Ishikawa (cell line): ENCODE results near the gene IER5L.

Experiments
- CEBPB ChIP-seq: IDR thresholded peaks from 2 replicates; pipeline ENCODE4 v1.6.1; 2012
- CREB1 ChIP-seq: IDR thresholded peaks from 2 replicates; pipeline ENCODE4 v1.6.1; 2012; ENCODE audit warnings: low read depth
- EGR1 ChIP-seq: IDR thresholded peaks from 2 replicates; pipeline ENCODE4 v1.6.1; 2012
- EP300 ChIP-seq: IDR thresholded peaks from 2 replicates; pipeline ENCODE4 v1.6.1; 2012; ENCODE audit warnings: borderline replicate concordance
- FOXM1 ChIP-seq: IDR thresholded peaks from 2 replicates; pipeline ENCODE4 v1.6.1; 2012; ENCODE audit warnings: low read depth, borderline replicate concordance
- MAX ChIP-seq: IDR thresholded peaks from 2 replicates; pipeline ENCODE4 v1.6.1; 2012
- NFIC ChIP-seq: IDR thresholded peaks from 2 replicates; pipeline ENCODE4 v1.6.1; 2012
- RAD21 ChIP-seq: IDR thresholded peaks from 2 replicates; pipeline ENCODE4 v1.6.1; 2012; ENCODE audit warnings: low read depth
- REST ChIP-seq: IDR thresholded peaks from 2 replicates; pipeline ENCODE4 v1.6.1; 2012; ENCODE audit warnings: low read depth, mild to moderate bottlenecking
- TAF1 ChIP-seq: IDR thresholded peaks from 2 replicates; pipeline ENCODE4 v1.6.1; 2012; ENCODE audit warnings: low read depth, mild to moderate bottlenecking
- TCF12 ChIP-seq: IDR thresholded peaks from 2 replicates; pipeline ENCODE4 v1.6.1; 2012; ENCODE audit warnings: low read depth
- TEAD4 ChIP-seq: IDR thresholded peaks from 2 replicates; pipeline ENCODE4 v1.6.1; 2012
- YY1 ChIP-seq: IDR thresholded peaks from 2 replicates; pipeline ENCODE4 v1.6.1; 2012; ENCODE audit warnings: low read depth
- ZBTB7A ChIP-seq: IDR thresholded peaks from 2 replicates; pipeline ENCODE4 v1.6.1; 2012; ENCODE audit warnings: low read depth
- TF ChIP-seq, protein P1 (sequence below): IDR thresholded peaks from 2 replicates; pipeline ENCODE4 v1.6.1; 2012

Gene IER5L

GRCh38 chr9:129221233-129221632, 43.2 kb upstream of the IER5L start:
- no peak for TF ChIP-seq TCF12
- no peak for TF ChIP-seq FOXM1
- no peak for TF ChIP-seq EP300
- TF ChIP-seq ZBTB7A = no peak
- no peak for TF ChIP-seq TAF1
- no peak for TF ChIP-seq REST

DNA sequence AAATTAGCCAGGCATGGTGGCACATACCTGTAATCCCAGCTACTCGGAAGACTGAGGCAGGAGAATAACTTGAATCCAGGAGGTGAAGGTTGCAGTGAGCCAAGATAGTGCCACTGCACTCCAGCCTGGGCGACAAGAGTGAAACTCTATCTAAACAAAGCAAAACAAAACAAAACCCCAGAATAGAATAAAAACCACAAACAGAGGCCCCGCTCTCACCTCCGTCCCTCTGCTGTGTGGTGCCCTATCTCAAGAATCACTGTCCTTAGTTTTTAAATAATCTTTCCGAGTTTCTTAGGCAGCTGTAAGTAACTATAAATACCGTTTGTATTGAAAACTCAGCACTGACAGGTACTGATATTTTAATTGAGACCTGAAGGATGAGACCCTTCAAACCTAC, 42.7 kb upstream of the IER5L start:
- TF ChIP-seq MAX = no peak
- TF ChIP-seq ZBTB7A = no peak
- TF ChIP-seq, protein P1, sequence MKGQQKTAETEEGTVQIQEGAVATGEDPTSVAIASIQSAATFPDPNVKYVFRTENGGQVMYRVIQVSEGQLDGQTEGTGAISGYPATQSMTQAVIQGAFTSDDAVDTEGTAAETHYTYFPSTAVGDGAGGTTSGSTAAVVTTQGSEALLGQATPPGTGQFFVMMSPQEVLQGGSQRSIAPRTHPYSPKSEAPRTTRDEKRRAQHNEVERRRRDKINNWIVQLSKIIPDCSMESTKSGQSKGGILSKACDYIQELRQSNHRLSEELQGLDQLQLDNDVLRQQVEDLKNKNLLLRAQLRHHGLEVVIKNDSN = no peak
- no peak for TF ChIP-seq REST
- TF ChIP-seq TEAD4 = no peak
- TF ChIP-seq FOXM1 = no peak
- TF ChIP-seq TCF12 = no peak
- no peak for TF ChIP-seq NFIC
- TF ChIP-seq EP300 = no peak
- no peak for TF ChIP-seq CEBPB
- TF ChIP-seq EGR1 = no peak
- TF ChIP-seq TAF1 = no peak

GRCh38 chr9:129218918-129219317, 40.9 kb upstream of the IER5L start:
- TF ChIP-seq RAD21 = no peak
- TF ChIP-seq TCF12 = no peak
- no peak for TF ChIP-seq REST
- no peak for TF ChIP-seq ZBTB7A
- no peak for TF ChIP-seq EGR1
- no peak for TF ChIP-seq EP300
- no peak for TF ChIP-seq NFIC
- no peak for TF ChIP-seq TAF1
- TF ChIP-seq, protein P1 = no peak
- no peak for TF ChIP-seq YY1
- no peak for TF ChIP-seq MAX
- TF ChIP-seq CREB1 = no peak
- TF ChIP-seq TEAD4 = no peak
- no peak for TF ChIP-seq FOXM1
- TF ChIP-seq CEBPB = no peak

DNA sequence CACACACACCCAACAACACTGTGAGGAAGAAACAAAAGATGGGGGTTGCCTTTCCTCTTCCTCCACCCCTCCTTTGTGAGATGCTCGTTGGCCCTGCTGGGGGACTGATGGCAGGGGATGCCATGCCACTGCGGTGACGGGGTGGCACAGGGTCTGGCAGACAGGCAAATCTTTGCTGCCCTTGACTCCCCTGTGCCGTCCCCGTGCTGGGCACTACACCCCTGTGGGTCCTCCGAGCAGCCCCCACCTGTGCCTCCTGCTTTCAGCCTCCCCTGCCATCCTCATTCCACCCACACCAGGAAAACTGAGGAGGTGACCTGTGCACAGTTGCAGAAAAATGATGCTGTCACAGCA, 40.2 kb upstream of the IER5L start:
- TF ChIP-seq REST (no peak), CEBPB (no peak), YY1 (no peak), EP300 (no peak), RAD21 (no peak), CREB1 (no peak), TCF12 (no peak), TAF1 (no peak), TEAD4 (no peak), NFIC (no peak), MAX (no peak), EGR1 (no peak), FOXM1 (no peak), ZBTB7A (no peak)
- TF ChIP-seq, protein P1 = no peak
